Stimulated activated CD4-positive, alpha-beta T cell treated with anti-CD3 and anti-CD28 coated beads, Interleukin-4, amount 100 ng/mL, for 48 hours (primary cell): ENCODE results near the gene NFIL3.
A peak's percentile ranks its signal among the peaks of the same experiment; 100 is the strongest.

Experiments used
- DNase-seq, 2 donors: peaks; one replicate each; pipeline ENCODE4 v3.0.0-alpha.2; 2020; ENCODE audit warnings: low read depth in 2 of 2

NFIL3 gene

GRCh38 chr9:91422758-91423711 is 597 bp downstream of the NFIL3 start:
- peak; percentile 37 to 43 for DNase-seq

- DNase-seq: no peak
Measured at GRCh38 chr9:91421971-91422757, 1.5 kb downstream of the NFIL3 start.

- DNase-seq: no peak
Measured at GRCh38 chr9:91421128-91421765, 2.4 kb downstream of the NFIL3 start.

GRCh38 chr9:91420501-91421127 is 3.0 kb downstream of the NFIL3 start:
- DNase-seq: no peak

GRCh38 chr9:91419222-91420191 is 4.1 kb downstream of the NFIL3 start:
- no peak for DNase-seq

GRCh38 chr9:91418215-91418610 is 5.4 kb downstream of the NFIL3 start:
- DNase-seq: no peak

GRCh38 chr9:91417602-91418214 is 5.9 kb downstream of the NFIL3 start:
- DNase-seq: no peak

- DNase-seq: no peak
Measured at GRCh38 chr9:91416096-91416712, 7.4 kb downstream of the NFIL3 start.

GRCh38 chr9:91415290-91415689 is 8.3 kb downstream of the NFIL3 start:
- DNase-seq: no peak

GRCh38 chr9:91412941-91413340 is 10.7 kb downstream of the NFIL3 start:
- no peak for DNase-seq

- no peak for DNase-seq
Measured at GRCh38 chr9:91411096-91411771, 12.4 kb downstream of the NFIL3 start.

GRCh38 chr9:91410161-91410560 is 13.5 kb downstream of the NFIL3 start:
- DNase-seq: no peak

GRCh38 chr9:91408475-91408874 is 15.2 kb downstream of the NFIL3 start:
- no peak for DNase-seq

GRCh38 chr9:91407580-91408318 is 15.9 kb downstream of the NFIL3 start:
- no peak for DNase-seq

- DNase-seq: no peak
Measured at GRCh38 chr9:91405343-91406077, 18.1 kb downstream of the NFIL3 start.

- DNase-seq: no peak
Measured at GRCh38 chr9:91403665-91404543, 19.7 kb downstream of the NFIL3 start.

- no peak for DNase-seq
Measured at GRCh38 chr9:91398926-91399325, 24.7 kb downstream of the NFIL3 start.
